Smooth muscle cell of the brain vasculature (primary cell): ENCODE data around the gene SCFD2.

ENCODE experiments used
- DNase-seq: peaks from one replicate; pipeline ENCODE4 v3.0.0-alpha.2; 2012; ENCODE audit warnings: low read depth, low spot score

The SCFD2 gene

DNA sequence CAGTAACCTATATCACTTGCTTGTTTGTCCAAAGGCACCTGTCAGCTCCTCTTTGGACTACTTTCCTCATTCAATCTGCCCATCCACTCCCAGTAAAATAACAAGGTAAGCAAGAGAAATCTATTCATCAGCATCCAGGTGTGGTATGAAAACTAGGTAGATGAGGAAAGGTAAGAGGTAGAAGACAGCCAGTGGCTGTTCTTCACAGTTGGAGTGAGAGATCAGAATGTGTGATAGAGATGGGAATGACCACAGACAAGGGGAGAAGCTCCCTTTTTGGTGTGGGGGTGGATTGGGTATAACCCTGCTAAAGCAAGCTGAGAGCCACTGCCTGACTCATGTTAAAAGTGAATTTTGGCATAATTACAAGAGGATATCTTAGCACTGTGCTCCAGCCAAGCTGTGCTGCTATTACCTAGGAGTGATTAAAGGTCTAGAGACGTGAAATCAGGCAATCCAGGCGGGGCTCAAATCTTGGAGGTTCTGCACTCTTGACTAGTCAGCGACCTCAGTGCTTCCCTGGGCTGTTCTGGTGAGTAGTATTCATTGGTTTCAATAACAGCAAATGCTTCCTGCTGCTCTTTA lies 531.8 kb downstream of the SCFD2 start:
- DNase-seq, result no peak

DNA sequence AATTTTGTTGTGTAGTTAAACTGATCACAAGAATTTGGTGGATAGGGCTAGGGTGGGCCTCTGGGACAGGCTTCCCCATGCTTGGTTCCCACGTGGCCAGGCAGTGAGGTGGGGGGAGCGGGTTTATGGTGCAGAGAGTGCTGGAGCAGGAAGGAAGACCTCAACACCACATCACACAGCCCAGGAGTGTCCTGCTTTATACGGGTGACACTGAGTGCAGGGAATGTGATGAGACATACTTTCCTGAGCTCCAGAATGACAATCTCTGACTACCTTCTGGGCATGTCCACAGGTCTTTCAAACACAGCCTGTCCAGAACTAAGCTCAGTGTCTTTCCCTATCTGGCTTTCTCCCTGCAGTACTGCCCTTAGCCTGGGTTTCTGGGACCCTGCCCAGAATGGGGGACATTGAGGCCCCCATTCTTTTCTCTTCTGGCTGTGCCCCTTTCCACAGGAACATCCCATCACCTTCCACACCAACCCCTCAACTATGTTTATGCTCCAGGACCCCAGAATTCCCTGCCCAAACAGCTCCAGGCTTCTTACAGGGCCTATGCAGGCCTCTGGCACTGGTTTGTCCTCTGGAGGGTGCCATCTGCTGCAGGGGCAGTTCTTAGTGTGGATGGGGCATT lies 540.3 kb downstream of the SCFD2 start:
- no peak for DNase-seq

DNA sequence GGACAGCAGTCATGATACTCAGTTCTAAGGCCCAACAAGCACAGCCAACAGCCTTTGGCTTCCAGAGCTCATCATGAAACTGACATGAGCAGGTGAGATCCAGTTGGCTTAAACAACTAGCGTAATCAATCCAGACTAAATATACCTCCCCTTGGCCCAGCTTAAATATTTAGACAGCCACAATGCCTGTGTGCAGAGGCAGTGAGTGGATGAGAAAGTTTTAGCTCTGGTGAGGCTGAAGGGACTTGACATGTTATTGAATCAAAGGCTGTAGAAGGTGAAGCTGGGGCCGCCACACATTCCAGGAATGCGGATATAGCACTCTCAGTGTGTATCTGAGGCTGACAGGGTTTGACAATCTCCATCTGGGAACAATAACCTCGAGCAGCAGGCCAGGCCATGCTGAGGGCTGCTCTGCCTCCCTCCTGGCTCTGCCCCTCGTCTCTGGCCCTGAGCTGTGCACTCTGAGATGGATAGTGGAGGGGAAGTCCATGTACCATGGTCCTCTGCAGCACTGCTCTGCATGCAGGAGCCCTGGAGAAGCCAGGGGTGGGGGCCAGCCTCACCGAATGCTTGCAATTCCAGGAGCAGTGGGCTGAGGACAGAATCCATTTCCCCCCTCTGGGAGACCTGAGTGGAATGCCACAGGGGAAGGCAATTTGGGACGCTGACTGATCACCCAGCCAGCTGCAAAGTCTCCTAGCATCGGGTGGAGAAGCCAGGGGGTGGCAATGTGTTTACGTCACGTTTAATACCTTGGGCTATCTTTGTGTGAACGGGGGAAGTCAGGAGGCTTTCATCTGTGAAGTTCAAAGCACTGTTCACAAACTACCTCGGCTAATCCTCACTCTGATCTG lies 541.0 kb downstream of the SCFD2 start:
- no peak for DNase-seq

GRCh38 chr4:52824270-52824602 lies 541.6 kb downstream of the SCFD2 start:
- no peak for DNase-seq

DNA sequence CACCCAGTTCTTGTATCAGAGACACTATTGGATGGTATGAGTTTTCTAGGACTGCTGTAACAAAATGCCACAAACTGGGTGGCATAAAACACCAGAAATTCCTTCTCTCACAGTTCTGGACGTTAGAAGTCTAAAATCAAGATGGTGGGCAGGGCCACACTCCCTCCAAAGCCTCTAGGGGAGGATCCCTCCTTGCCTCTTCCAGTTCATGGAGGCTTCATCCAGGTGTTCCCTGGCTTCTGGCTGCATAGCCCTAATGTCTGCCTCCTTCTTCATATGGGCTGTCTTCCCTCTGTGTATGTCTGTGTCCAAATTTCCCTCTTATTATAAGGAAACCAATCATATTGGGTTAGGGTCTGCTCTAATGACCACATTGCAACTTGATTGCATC lies 542.2 kb downstream of the SCFD2 start:
- no peak for DNase-seq
